NCI-H748 treated with DMSO at 0.1 percent for 48 hours (cell line): Measurements from ENCODE around the gene PAM.
A peak's percentile ranks its signal among the peaks of the same experiment; 100 is the strongest.

Experiments
- DNase-seq: peaks from one replicate; lab custom pipeline; 2025; lab: John Stamatoyannopoulos, UW

Gene PAM

GRCh38 chr5:102754767-102755431, at the start of gene PAM:
Gene PAM, plus strand, starts transcription at chr5:102755305. Its CDS starts 110,891 bp downstream, at chr5:102866196.
- peak; percentile 57 for DNase-seq

GRCh38 chr5:102711525-102712385, 43.4 kb upstream of the PAM start:
- no peak for DNase-seq

GRCh38 chr5:102713278-102713677, 41.8 kb upstream of the PAM start:
- no peak for DNase-seq

- DNase-seq, result no peak
Observed at GRCh38 chr5:102713682-102714231, 41.3 kb upstream of the PAM start.

GRCh38 chr5:102715082-102715807, 39.9 kb upstream of the PAM start:
- DNase-seq, result no peak

- DNase-seq, result no peak
Observed at GRCh38 chr5:102716017-102716416, 39.1 kb upstream of the PAM start.

GRCh38 chr5:102718819-102719218, 36.3 kb upstream of the PAM start:
- no peak for DNase-seq

GRCh38 chr5:102719886-102720285, 35.2 kb upstream of the PAM start:
- no peak for DNase-seq

- no peak for DNase-seq
Observed at GRCh38 chr5:102720969-102721368, 34.1 kb upstream of the PAM start.

GRCh38 chr5:102722931-102723330, 32.2 kb upstream of the PAM start:
- no peak for DNase-seq

GRCh38 chr5:102731693-102732092, 23.4 kb upstream of the PAM start:
- DNase-seq, result no peak

- DNase-seq, result no peak
Observed at GRCh38 chr5:102733534-102733933, 21.6 kb upstream of the PAM start.

GRCh38 chr5:102737161-102737560, 17.9 kb upstream of the PAM start:
- no peak for DNase-seq

GRCh38 chr5:102737805-102738469, 17.2 kb upstream of the PAM start:
- no peak for DNase-seq

GRCh38 chr5:102740515-102740914, 14.6 kb upstream of the PAM start:
- DNase-seq, result no peak

- DNase-seq, result no peak
Observed at GRCh38 chr5:102742215-102742614, 12.9 kb upstream of the PAM start.

GRCh38 chr5:102743900-102744299, 11.2 kb upstream of the PAM start:
- no peak for DNase-seq

- DNase-seq, result no peak
Observed at GRCh38 chr5:102747386-102748166, 7.5 kb upstream of the PAM start.

- DNase-seq, result peak; percentile 78
Observed at GRCh38 chr5:102749416-102750030, 5.6 kb upstream of the PAM start.

GRCh38 chr5:102750151-102750834, 4.8 kb upstream of the PAM start:
- DNase-seq, result no peak
